Inflammatory macrophage treated with lipopolysaccharide for 4 hours (primary cell): ENCODE data around the gene RNF121.

Experiments used
- DNase-seq: peaks from one replicate; pipeline ENCODE4 v3.0.0-alpha.2; 2020

The RNF121 gene

GRCh38 chr11:72007089-72007476, 78.2 kb downstream of the RNF121 start:
- no peak for DNase-seq

GRCh38 chr11:72007587-72007986, 78.7 kb downstream of the RNF121 start:
- no peak for DNase-seq

GRCh38 chr11:72008728-72009127, 79.9 kb downstream of the RNF121 start:
- DNase-seq: no peak

GRCh38 chr11:72009156-72009555, 80.3 kb downstream of the RNF121 start:
- no peak for DNase-seq

- no peak for DNase-seq
These were observed 81.8 kb downstream of the RNF121 start for GRCh38 chr11:72010529-72011233.

GRCh38 chr11:72012091-72012630, 83.3 kb downstream of the RNF121 start:
- no peak for DNase-seq

GRCh38 chr11:72012897-72013721, 84.3 kb downstream of the RNF121 start:
- DNase-seq: no peak

GRCh38 chr11:72013765-72014711, 85.2 kb downstream of the RNF121 start:
- DNase-seq: no peak

- no peak for DNase-seq
These were observed 86.0 kb downstream of the RNF121 start for GRCh38 chr11:72014761-72015320.

GRCh38 chr11:72015511-72016061, 86.7 kb downstream of the RNF121 start:
- DNase-seq: no peak

- no peak for DNase-seq
These were observed 89.3 kb downstream of the RNF121 start for GRCh38 chr11:72018171-72018570.

- no peak for DNase-seq
These were observed 94.5 kb downstream of the RNF121 start for GRCh38 chr11:72023335-72023734.

GRCh38 chr11:72024069-72024754, 95.4 kb downstream of the RNF121 start:
- no peak for DNase-seq

GRCh38 chr11:72026090-72026489, 97.2 kb downstream of the RNF121 start:
- DNase-seq: no peak

GRCh38 chr11:72030472-72031045, 101.7 kb downstream of the RNF121 start:
- DNase-seq: no peak

- no peak for DNase-seq
These were observed 107.8 kb downstream of the RNF121 start for GRCh38 chr11:72036687-72037086.

- DNase-seq: no peak
These were observed 108.9 kb downstream of the RNF121 start for GRCh38 chr11:72037554-72038311.

- DNase-seq: no peak
These were observed 109.6 kb downstream of the RNF121 start for GRCh38 chr11:72038491-72038890.

GRCh38 chr11:72039031-72039855, 110.4 kb downstream of the RNF121 start:
- no peak for DNase-seq
